GM21423 (cell line): ENCODE measurements around the gene STOX2.

Source experiments
- ATAC-seq: cut with Tn5 transposase; IDR thresholded peaks from one replicate; pipeline ENCODE4 v1.9.1; 2021; ENCODE audit warnings: mild to moderate bottlenecking, moderate library complexity; ENCODE audit not compliant: unreplicated experiment

The STOX2 gene

DNA sequence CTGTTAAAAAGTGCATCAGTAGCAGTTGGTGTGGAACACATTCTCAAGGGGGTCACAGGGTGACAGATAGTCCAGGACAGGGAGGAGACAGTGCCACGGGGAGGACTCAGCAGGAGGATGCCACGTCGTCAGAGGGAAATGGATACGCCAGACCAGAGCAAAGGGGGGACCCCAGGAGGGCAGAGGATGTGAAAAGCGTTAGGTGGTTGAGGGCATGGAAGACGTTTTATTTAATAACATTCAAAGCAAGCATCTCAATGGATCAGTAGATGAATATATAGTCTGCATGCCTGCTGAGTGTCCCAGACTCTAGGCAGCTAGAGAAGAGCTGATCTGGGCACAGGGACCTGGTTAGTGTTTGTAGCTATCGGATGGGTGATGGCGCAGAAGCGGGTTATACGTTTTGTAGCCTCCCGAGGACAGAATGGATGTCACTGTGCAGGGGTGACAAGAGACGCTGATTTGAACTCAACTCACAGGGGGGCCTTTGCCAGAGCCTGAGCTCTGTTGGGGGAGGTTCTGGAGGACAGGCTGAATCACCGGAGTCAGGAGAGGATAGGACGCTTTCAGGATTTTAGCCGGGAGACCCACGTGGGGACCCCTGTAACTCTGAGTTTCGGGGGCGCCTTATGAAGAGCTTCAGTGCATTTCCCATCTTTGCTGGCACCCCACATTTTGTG lies 81.3 kb downstream of the STOX2 start:
- no peak for ATAC-seq

DNA sequence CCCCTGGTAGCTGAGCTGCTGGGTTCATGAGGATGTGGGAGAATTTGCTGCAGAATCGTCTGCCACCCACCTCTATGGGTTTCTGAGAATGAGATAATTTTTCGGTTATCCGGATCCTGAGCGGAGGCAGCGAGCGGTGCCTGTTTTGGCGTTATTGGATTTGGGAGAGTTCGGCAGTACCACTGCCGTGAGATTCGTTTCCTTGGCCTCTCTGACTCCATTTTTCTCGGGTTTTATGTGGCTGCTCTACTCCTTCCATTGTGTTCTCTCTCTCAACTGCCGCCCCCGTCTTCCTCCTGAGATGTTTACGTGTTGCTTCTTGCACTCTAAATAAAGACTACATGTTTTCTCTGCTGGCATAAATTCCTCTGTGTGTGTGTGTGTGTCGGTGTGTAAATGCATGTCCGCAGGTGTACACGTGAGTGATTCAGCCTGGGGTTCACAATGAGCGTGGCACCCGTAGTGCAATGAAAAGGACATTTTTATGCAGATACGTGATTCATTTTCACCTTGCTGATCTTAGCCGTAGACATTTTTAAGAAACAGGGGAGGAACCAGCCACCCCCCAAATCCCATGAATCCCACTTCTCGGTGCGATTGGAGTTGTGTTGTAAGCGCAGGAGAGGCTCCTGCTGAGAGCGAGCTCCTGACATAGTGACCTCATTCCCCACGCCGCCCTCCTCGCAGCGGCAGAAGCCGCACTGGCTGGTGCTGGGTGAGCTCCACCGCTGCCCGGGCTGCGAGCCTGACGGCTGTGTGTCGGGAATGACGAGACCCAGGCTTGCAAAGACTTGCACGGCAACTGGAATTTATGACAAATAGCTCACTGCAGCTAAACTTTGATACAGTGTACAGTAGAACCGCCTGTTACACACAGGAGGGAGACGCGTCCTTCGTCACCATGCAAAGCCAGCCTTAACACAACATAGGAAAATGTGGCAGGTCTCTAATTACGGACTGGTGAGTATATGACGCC lies 82.2 kb downstream of the STOX2 start:
- no peak for ATAC-seq

DNA sequence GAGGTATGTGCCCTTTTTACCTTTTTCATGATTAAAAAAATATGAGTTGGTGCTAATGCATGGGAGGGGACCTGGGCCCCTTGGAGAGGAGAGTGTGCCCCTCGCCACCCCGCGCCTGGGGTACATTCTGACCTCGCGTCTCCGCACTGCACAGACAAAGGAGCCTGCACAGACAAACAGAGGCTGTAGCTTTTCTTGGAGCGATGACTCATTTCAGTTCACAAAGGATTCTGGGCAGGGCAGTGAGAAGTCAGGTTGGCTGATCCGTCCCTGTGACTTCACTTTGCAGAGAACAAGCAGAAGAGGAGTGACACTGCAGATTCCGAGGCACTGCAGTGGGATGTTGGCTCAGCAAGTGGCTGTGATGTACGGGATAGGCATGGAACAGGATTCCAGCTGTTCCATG lies 82.9 kb downstream of the STOX2 start:
- ATAC-seq = no peak

DNA sequence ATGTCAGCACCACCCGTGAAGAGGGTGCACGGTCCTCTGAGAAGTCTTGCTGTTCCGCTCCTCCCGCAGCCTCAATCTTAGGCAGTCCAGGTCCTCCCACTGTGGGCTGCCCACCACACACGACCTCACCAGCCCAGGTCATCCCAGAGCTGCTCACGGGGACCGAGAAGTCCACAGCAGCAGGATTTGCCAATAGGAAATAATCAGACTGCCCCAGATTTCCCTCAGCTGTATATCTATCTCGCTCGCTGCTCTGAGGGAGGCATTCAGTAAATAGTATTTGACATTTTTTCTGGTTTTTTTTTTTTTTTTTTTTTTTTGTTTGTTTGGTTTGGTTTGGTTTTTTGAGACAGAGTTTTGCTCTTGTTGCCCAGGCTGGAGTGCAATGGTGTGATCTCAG lies 83.8 kb downstream of the STOX2 start:
- no peak for ATAC-seq

DNA sequence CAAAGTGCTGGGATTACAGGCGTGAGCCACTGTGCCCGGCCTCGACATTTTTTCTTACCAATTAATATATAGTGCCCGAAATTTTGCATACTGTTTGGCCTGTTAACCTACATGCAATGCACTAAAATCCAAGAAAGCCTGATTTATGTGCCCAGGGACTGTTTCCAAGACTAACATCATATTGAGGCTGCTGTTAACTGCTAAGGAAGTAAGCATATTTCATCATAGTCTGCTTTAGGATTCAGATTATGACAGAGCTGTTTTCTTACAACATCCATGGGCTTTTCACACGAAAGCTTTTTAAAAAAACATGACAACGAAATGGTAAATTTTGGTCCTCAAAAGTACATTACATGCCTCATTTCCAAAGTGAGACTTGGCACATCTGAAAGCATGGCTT lies 84.4 kb downstream of the STOX2 start:
- ATAC-seq = no peak

DNA sequence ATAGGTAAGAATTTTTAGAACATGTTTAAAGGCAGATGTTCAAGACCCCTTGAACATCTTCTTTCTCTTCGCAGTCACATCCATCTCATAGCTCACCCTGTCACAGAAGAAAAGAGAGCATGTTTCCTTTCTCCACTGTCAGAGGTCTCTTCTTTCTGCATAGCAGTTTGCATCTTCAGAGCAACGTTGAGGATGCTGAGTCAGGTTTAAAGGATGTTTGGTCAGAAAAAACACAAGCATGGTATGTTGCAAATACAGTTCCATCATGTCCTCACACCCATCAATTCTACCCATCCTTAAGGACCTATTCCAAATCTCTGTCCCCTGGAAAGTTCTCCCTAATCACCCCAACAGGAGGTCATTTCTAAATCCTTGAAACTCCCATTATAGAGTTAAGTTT lies 84.8 kb downstream of the STOX2 start:
- no peak for ATAC-seq

DNA sequence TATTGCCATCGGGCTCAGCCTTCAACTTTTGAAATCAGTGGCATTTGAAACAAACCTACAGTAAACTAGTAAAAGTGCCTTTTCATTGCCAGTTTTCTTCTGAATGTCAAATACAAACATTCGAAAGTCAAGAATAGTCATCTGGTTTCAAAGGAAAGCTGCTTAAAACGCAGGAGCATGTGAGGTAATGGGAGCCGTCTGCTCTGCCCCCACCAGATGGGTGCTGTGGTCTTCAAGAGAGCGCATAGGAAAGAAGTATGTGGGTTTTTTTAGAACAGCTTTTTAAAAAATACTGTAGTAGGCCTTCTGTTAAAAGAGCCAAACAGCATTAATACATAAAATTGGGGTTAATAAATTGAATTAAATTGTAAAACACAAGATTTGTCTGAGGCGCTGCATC lies 88.6 kb downstream of the STOX2 start:
- no peak for ATAC-seq

DNA sequence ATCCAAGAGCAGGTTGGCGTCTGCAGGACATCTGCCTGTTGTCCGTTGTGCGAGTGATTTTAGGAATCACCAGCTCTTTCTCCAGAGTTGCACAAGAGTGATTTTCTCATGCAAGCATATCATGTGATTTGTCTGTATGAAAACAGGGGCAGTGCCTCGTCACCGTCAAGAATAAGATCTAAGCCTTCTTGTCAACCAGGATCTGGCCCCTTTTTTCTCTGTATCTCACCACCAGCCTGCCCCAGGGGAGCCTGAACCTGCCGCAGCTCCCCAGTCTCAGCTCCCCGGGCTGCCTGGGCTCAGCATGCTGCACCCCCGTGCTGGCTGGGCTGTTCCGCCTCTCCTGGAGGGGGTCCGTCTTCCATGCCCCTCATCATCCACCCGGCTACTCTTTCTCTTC lies 90.5 kb downstream of the STOX2 start:
- no peak for ATAC-seq

DNA sequence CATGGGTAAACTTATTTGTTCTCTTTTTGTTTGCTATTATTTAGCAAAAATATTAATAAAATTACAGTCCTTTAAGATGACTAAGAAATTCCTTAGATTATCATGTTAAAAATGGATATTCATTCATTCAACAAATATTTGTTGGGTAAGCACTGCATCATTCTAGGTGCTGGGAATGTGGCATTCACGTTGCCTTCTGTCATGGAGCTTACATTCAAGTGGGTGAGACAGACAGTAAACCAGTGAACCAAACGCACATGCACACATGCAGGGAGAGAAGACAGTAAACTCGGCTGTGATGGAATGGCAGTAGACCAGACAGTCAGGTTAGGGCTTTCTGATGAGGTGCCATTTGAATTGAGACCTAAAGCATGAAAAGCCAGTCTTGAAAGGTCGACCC lies 91.8 kb downstream of the STOX2 start:
- no peak for ATAC-seq

DNA sequence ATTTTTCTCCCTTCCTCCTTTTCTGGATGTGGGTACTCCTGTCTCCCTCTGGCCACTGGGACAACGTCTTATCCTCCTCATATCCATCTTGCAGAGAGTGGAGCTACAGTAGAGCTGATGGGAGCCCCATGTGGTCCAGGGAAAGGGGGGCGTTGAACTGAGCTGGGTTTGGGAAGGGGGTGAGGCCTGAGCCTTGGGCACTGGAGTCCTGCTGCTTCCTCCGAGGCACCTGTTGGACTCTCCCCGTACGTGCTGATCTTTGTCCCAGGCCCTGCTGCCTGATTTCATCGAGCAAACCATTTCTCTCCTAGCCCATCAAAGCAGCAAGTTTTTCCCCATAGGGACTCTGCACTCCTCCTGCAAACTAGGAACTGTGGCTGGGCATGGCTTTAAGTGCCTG lies 94.3 kb downstream of the STOX2 start:
- no peak for ATAC-seq

DNA sequence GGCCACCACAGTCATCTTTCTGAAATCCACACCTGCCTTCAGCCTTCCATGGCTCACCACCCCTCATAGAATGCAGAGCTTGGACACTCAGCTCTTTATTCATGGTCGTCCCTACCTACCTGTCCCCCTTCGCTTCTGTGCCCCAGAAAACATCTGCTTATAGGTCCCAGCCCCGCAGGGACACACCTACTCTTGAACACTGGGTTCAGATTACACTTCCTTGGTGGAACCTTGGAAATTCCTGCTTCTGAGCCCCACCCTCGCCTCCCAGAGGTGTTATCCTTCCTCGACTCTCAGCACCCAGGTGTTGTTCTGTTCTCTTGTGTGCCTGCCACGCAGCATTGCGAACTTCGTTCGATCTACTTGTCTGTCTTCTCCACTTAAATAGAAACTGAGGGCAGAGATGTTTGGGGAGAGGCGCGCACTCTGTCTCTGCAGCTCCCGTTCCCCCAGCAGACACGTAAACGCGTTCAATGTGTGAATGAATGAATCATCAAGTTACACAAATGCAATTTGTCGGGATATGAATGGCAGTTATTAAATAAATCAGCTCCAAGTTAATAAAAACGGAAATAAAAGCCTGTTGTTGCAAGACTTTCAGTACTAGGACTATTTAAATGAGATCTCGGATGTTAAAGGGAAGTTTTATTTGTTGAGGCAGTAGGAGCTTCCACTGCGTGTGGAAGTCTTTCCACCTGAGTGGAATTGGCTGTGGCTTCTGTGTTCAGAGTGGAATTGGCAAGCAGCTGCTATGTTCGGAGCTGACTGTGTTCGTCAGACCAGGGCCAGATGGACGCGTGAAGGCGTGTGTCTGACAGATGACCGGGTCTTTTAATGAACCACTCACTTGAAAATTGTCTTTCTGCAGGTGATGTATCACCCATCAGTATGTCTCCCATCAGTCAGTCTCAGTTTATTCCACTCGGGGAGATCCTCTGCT lies 95.6 kb downstream of the STOX2 start:
- ATAC-seq = no peak

DNA sequence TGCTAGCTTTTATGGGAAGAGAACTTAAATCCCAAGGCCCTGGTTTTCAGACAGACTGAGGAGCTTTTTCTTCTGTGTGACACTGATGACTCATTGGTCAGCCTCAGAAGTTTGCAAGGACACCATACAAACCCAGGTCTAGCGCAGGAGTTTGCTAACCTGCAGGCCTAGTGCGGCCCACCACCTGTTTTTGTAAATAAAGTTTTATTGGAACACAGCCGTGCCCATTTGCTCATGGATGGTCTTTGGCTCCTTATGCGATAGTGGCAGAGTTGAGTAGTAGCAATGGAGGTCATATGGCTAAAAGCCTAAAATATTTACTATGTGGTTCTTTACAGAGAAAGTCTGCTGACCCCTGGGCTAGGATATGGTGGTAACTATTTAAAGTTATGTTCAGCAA lies 98.3 kb downstream of the STOX2 start:
- no peak for ATAC-seq

DNA sequence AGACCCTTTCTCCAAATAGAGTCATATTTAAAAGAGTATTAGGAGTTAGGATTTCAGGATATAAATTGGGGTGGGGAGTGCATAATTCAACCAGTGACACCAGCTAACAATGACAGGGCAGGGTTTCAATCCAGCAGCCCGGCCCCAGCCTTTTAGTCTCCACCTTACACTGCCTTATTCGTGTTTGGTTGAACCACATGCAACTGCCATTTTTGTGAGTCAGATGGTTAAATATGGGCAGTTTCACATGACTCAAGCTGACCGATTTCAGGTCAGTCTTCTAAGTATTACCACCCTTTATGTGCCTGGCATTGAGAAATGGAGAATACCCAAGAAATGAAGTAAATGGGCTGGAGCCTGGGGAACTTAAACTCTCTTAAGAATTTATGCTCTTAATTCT lies 102.8 kb downstream of the STOX2 start:
- no peak for ATAC-seq

DNA sequence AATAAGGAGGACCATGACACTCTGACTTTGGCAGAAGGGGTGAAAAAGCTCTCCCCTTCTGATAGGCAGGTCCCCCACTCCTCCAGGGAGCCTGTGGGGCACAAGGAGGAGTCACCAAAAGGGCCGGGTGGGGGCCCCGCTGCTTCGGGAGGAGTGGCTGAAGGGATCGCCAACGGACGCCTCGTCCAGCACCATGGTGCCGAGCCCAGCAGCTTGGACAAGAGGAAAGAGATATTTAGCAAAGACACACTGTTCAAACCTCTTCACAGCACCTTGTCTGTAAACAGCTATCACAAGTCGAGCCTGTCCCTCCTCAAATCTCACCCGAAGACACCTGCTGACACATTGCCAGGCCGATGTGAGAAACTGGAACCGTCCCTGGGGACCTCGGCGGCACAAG lies 105.6 kb downstream of the STOX2 start:
- no peak for ATAC-seq

DNA sequence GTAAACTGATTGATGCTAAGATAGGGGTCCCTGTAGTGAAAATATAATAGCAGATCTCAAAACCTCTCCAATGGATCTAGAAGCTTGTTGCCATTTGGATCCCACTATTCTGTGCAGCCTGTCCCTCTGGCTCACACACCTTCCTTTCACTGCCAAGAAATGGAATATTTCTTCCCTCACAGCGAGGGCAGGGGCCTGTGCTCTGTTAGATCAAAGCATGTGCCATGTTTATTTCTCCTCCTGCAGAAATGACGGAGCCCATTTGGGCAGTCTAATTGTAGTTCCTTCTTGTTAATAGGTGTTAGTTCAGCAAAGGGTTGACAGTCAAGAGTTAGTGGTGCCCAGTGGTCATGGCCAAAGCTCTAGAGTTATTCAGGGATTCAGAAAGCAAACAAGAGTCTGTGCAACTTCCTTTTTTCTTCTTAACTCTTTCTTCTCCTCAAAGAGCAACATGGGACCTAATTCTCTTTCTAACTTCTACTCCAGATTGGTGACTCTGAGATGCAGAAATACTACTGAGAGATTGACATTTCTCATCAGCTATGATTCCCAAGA lies 106.8 kb downstream of the STOX2 start:
- ATAC-seq = no peak

DNA sequence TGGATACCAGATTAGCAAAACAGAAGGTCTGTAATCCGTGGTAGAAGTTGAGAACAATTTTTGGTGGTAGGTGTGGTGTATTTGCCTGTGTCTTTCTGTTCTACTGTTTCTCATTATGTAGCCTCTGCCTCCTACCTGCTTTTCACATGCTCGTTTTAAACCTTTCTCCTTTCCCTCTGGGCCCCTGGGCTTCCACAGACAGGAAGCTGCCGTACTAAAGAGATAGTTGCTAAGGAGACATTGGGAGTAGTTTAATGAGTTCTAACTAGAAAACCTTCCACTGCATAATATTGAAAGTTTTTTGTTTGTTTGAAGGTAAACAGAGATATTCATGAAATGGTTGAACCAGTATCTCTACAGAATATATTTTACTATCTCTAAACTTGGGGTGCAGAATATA lies 107.8 kb downstream of the STOX2 start:
- no peak for ATAC-seq

DNA sequence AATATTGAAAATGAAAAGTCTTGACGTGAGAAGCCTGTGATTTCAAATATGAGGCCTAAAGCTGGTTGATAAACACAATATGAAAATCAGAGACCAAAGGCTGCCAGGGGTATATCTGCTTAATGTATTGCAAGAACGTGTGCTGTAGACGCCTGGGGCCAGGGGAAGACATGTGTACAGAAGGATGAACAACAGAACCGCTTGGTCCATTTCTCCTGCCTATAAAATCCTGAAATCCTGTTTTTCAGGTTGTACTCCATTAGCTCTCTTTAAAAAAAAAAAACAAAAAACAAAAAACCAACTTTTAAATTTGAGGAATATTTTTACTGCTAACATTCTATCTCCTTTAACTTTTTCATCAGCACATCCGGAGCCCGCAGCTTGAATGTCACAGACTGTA lies 109.2 kb downstream of the STOX2 start:
- ATAC-seq = no peak

DNA sequence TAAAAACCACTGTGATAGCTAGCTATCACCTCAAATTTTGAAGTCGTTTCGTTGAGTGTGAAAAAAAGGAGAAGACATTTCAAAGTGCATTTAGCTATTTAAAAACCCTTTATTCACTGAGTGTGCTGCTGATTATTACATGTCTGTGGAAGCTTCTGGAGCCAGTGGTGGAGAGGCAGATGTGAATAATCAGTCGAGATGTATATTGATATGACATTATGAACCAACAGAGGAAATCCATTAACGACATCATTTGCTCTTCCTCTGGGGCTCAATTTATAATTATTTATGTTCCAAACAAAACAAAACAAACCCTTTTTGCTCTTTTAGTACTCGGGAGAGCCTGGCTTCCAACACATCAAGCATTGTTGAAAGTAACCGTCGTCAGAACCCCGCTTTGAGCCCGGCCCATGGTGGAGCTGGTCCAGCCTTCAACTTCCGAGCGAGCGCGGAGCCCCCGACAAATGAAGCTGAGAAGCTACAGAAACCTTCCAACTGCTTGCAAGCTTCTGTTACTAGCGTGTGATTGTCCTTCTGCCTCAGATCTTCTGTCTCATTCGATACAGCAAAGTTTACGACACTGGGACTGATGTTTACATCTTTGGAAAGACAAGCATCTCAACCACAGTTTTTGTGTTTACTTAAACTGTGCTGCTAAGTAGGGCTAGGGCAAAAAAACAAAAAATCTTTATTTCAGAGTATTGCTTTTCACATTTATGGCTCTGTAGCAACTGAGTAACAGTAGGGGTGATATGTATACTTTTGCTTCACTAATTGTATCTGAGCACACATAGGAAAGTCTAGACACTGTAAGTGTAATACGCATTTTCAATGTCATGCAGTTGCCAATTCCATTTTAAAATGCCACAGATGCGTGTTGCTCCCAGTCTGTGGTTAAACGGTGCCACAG lies 111.9 kb downstream of the STOX2 start:
- no peak for ATAC-seq

DNA sequence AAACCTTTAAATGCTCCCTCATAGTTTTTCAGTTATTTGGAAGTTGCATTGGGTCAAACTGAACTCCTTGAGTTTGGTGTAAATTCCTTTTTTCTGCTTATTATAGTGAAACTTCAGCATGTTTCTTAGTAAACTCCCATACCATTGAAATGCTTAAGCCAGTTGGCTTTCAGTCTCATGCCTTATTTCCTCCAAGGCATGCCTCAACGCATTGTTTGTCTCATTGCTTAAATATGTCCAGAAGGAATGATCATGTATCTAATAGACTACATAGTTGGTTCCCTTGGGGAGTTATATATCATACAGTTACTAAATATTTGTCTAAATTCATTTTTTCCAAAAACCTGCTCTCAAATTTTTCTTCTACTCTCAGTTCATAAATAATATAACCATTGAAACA lies 114.0 kb downstream of the STOX2 start:
- ATAC-seq = no peak
